NCI-H460 (cell line): ENCODE results near the gene ROCK2. TPM values are rescaled to one million over a fixed set of nuclear protein-coding genes. Genes with fewer than 3 reads are reported as not detected.
"Not testable (repeated sequence)": the region's sequence is repeated elsewhere in the genome, so short reads cannot be mapped to it uniquely, and the experiment has no call there.

Source experiments
- DNase-seq: peaks from one replicate; pipeline ENCODE4 v3.0.0-alpha.2; 2016; ENCODE audit warnings: low read depth; ENCODE audit errors: extremely low read depth
- total RNA-seq: library from RNA; depleted of rRNA; stranded (reverse); fragments of >200 nt; shearing (Covaris generic); gene quantifications from 2 replicates; pipeline ENCODE4 v1.2.3, GENCODE V29; 2014

ROCK2 gene
- total RNA-seq, 1 experiment from 2014 or later, result 31.7 TPM

DNA sequence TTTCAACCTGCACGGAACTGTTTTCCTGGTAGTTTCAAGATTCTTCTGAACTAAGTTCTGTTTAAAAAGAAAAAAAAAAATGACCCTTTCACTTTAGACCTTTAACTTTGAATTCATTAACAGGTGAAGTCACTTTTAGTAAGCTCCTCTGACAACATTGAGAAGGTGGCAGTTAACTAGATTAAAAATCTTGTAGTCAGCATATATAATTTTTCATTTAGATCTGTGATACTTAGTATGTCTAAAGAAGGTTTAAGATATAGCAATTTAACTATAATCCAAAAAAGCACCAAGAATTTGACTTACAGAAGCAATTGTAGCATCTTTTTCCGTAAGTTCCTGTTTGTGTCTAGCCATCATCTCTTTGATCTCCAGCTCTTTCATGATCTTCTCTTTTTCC, 143.8 kb downstream of the ROCK2 start:
- DNase-seq, result no peak

DNA sequence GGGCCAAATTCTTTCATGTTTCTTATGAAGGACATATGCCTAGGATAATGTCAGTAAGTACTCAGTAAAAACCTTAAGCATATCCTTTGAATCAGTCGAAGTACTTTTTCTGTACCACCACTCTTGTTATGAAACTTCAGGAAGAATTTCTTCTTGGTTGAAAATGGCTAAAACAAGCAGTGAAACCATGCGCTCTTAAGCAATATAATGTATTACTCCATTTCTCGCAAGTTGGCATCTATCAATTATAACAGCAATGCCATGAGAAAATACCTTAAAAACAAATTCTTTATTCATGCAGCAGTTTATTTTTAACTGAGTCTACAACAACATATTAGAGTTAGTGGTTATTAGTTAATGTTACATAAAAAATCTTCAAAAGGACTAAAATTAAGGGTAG, 148.2 kb downstream of the ROCK2 start:
- no peak for DNase-seq

DNA sequence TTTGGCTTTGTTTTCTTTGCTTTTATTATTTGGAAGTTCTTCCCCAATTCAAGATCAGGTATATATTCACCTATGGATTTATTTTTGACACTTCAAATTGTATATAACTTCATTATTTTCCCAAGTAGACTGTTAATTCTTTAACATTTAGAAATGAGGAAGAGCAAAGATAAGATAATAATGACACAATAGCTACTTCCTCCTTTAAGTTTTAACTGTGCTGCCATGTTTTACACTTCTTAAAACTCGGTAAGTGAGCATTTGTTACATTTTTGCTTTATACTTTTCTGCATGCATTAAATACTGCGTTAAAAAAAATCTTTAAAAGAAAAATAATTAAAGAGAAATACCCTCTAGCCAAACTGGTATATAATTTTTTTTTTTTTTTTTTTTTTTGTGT, 156.7 kb downstream of the ROCK2 start:
- no peak for DNase-seq

DNA sequence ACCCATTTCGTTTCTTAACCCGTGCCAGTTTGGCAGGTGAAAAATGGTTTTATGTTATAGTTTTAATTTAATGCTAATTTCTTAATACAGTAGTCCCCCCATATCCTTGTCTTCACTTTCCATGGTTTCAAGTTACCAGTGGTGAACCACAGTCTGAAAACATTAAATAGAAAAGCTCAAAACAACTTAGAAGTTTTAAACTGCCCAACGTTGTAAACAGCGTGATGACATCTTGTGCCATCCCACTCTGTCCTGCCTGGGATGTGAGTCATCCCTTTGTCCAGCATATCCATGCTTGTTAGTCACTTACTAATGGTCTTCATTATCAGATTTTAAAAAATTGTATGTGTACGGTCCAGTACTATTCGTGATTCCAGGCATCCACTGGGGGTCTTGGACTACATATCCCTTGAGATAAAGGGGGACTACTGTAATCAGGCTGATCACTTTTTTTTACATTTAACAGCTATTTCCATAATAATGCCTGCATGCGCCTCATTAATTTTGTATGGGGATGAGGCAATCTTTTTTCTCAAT, 157.3 kb downstream of the ROCK2 start:
- no peak for DNase-seq

DNA sequence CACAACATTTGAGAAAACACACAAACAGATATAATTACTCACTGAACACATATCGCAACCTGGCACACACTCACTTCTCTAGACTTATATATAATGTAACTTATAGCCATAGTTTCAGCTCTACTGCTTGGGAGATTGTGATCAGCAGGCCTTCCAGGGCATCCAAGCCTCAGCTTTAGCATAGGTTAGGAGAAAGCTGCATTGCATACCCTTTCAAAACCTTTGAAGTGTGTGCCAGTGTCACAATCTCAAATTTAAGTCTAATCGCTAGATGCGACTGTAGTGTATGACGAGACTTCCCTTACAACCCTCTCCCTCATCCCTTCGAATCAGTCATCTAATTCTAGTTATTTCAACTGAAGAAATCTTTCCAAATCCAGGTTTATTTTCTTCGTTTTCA, 158.3 kb downstream of the ROCK2 start:
- no peak for DNase-seq

DNA sequence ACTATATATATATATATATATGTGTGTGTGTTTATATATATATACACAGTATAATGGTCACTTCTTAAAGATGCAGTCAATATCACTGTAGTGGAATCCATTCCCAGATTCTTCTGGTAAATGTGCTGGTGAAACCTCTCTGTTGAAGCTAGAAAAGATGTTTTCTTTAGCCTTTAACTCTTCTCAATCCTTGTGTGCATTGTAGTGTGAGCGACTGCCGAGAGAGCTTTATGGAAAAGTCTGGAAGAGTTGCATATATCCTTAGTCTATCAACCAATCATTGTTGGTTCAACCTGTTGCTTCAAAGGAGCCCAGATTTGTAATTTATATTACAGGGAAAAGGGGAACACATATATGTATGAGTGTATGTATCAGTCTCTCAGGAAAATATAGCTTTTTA, 161.5 kb downstream of the ROCK2 start:
- no peak for DNase-seq

DNA sequence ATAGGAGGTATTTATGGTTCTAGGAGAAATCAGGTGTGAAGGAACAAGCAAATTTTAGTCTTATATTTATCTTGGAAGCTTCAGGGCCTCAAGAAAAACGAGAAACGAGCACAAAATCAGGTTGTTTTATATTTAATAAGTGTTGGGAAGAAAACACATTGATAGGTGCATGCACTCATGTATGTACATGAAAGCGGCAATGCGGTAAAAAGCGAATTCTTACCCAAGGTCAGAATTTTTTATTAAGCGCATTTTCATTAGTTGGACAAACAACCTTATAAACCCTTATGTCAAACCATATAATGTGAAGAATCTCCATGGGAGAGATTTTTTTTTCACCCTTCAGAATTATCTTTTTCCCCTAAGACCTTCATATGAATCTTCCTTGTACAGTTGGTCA, 163.8 kb downstream of the ROCK2 start:
- DNase-seq, result no peak

DNA sequence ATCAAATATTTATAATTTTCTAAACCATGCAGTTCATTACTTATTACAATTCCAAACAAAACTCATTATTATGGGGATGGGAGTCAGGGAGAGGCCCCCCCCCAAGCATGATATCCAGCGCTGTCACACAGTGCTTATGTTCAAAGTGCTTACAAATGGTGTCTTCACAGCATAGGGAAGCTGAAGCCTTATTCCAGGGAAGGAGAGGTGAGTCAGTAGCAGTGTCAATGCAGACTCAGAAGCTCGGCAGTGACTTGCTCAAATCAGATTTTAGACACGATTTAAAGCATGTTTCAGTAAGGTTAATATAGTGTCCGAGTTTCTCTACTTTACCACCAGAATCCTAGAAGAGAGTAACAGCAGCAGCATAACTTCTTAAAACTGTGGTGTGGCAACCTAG, 164.5 kb downstream of the ROCK2 start:
- no peak for DNase-seq

DNA sequence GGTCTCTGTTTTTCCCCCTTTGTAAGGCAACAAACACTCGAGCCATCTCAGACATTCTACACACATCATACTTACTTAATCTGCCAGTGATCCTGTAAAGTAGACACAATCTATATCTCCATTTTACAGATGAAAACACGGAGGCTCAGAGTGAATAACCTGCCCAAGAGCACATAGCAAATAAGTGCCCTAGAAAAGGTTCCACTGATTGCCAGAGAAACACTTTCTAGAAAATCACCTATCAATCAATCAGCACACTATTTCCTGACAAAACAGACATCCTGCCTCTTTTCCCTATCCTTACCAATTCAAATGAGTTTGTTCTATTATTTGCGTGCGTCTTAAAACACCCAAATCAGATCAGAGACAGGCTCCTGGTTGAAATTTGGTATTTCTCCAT, 165.2 kb downstream of the ROCK2 start:
- DNase-seq, result no peak

DNA sequence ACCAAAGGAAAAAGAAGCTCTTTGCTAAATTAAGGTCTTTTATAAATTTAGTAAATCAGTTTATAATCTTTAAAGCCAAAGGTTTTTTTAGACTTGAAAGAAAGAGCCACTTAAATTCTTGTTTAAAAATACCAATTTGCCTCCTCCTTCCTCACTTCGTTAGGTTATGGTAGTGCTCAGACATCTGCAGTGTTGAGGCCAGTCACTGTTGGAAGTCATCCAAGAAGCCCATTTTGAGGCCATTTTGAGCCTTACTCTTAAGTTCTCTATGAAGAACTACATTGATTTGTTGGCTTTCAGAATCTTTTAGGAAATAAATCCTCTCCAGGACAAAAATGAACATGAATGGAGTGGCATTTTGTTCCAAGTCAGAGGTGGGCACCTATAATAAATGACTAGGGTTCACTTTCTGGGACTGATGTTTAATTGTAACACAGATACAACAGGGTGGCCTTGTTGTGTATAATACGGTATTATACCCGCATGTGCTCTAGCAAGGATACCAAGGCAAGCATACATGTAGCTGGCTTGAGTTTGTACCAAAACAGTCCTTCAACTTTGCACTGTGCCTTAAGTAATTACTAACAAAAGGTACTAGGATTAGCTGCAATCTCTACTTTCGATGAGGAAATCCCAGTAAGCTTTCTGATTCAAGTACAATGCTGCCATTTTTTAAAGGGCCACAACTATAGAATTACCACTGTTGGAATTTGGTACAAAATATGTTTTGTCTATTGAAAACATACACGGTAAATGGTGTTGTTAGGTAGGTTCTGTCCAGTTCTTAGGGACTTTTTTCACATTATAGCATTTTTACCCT, 166.4 kb downstream of the ROCK2 start:
- no peak for DNase-seq

DNA sequence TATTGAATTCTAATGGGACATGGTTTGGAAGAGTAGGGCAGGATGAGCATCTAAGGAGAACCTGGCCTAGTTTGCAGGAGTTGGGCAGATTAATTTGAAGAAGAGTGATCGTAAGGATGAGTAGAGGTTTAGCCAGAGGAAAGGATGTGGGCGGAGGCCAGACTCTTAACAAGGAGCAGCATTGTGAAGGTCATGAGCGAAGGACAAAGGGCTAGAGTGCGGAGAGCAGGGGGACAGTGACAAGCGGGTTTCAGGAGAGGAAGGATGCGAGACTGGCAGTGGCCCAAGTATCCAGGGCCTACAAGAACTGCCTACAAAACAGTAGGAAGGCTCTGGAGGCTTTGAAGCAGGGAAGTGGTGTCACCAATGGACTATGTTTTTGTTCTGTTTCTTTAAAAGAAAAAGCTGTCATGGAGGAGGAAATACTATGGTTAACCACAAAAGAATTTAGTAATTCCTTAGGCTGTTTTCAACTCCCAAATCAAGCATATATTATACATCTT, 169.1 kb downstream of the ROCK2 start:
- no peak for DNase-seq

DNA sequence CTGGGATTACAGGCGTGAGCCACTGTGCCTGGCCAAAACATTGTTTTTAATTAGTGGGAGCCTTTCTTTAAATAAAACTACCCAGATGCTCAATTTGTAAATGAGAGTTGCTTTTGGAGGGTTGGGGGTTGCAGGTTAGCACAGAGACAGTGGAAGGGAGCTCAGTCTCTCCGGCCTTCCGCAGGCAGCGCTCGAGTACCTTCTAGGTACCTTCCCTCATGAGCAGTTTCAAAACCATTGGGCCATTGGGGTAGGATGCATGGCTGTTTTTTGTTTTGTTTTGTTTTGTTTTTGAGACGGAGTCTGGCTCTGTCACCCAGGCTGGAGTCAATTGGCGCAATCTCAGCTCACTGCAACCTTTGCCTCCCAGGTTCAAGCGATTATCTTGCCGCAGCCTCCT, 170.2 kb downstream of the ROCK2 start:
- no peak for DNase-seq

DNA sequence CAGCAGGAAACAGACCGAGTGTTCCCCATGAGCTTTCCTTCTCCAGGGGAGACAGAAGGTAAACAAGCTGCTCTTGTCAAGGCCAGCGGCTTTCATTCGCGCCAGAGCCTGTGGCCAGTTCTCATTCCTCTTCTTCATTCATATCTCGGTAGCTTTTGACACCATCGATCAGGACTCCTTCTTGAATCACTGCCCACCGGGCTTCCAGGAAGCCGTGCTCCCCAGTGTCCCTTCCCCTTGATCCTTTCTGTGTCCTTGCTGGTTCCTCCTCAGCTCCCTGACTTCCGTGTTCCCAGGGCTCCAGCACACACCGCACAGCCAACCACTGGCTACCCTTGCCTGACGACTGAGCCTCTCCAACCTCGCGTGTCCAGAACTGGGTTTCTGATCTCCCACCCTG, 175.1 kb downstream of the ROCK2 start:
- no peak for DNase-seq

DNA sequence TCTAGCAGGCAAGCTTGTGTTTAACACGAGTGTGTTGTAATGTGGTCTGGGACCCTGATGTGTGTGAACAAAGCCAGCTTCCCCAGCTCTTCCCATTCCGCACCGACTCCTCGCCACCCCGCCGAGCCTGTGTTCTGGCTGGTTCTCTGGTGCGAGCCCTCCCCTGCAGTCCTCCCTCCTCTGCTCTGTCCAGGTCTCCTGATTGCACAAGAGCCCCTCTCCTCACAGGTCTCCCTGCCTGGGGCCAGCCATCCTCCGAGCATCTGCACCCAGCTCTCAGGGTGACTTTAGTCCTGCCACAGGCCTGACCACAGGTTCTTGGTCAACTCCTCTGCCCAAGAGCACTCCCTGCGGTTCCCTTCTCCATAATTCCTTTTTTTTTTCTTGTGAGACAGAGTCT, 175.9 kb downstream of the ROCK2 start:
- no peak for DNase-seq

DNA sequence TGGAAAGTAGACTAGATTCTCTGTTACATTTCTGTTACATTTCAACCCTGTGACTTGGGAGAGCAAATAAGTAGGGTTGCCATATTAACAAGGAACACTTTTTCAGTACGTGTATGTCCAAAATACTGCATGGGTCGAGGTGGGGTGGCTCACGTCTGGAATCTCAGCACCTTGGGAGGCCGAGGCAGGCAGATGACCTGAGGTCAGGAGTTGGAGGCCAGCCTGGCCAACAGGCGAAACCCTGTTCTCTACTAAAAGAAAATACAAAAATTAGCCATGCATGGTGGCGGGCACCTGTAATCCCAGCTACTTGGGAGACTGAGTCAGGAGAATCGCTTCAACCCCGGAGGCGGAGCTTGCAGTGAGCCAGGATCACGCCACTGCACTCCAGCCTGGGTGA, 178.0 kb downstream of the ROCK2 start:
- no peak for DNase-seq

DNA sequence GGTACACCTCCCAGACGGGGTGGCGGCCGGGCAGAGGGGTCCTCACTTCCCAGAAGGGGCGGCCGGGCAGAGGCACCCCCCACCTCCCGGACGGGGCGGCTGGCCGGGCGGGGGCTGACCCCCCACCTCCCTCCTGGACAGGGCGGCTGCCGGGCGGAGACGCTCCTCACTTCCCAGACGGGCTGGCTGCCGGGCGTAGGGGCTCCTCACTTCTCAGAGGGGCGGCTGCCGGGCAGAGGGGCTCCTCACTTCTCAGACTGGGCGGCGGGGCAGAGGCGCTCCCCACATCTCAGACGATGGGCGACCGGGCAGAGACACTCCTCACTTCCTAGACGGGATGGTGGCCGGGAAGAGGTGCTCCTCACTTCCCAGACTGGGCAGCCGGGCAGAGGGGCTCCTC, 179.4 kb downstream of the ROCK2 start:
- DNase-seq, result not testable (repeated sequence)

DNA sequence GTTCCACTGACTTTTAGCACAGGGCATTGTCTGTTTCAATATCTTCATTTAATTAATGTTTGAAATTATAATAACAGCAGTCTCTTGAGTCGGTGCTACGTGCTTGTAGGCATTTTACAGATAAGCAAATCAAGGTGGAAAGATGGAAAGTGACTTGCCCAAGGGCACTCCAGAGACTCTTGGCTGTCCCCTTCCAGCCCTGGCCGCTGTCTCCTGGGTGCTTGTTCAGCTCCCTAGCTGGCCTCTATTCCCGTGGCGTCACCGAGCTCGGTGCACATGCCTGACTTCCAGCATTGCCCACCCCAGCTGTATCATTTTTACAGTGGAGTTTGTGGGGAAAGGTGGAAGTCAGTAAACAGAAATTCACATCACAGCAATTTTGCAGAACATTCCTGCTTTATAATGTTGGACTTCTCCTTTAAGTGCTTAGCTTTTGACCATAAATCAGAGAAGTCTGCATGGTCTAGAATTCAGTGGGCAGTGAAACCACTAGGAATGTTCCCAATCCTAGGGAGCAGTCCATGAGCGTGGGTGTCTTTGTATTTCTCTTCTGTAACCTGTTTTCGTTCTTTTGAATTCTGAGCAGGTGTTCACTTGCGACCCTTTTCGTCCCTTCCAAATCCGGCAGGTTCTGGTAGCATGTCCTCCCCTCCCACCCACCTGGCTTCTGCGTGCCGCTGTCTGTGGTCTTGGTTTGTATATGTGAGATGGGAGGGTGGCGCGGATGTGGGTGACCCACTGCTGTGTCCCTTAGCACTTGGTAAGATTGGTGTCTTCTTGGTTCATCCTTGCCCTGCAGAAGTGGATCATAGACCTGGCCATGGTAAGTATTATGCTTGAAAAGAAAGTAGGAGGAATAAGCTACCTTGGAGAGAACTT, 180.8 kb downstream of the ROCK2 start:
- DNase-seq, result no peak

DNA sequence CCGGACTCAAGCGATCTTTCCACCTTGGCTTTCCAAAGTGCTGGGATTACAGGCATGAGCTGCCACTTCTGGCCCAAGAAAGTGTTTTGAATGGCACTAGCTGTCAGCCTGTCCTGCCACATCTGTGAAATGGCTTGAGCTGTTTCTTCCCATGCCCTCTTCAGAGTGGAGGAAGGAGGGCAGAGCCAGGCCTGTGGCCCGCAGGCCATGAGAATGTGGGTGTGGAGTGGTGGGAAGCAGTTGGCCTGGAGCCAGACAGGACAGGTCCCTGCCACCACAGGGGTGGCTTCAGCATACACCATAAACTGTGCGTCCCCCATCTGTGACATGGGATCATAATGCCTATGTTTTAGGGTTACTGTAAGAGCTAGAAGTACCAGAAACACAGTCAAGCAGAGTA, 182.7 kb downstream of the ROCK2 start:
- no peak for DNase-seq

DNA sequence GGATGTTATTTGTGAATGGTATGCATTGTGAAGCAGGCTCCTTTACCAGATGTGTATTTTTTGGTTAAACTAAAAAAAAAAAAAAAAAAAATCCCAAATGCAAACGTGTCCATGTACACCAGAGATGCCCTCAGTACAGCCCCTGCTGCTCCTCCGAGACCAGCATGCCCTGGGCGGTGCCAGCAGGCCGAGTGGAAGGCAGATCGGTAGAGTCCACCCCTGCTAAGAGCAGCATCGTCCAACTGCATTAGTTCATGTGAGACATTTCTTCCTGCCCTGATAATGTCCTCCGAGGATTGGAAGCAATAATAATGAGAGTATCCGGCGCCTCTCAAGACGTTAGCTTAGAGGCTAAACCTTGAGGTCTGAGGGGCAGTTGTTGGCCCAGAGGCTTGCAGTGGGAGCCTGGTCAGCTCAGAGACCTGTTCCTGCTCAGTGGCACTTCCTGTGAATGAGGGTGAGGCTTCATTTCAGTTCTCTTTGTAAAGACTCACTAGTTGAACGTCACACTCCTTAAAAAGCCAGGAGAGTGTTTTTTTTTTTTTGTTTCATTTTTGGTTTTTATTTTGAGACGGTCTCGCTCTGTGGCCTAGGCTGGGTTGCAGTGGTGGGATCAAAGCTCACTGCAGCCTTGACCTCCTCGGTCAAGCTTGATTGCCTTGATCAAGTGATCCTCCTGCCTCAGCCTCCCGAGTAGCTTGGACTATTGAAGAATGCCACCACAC, 183.5 kb downstream of the ROCK2 start:
- DNase-seq, result no peak

DNA sequence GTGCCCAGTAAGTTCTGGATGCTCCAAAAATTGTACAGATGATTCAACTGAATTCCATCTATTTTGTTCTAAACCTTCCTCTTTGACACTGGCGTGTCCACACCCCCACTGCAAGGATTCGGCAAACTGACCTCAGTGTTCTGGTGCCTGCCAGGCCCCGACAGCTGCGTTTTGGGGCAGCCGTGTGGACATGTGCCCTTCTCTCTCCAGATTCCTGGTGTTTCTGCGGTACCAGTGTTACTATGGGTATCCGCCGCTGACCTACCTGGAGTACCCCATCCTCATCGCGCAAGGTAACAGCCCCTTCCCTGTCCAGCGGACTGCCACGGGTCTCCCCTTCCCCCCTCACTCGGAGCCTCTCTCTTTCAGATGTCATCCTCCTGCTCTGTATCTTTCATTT, 184.2 kb downstream of the ROCK2 start:
- DNase-seq, result no peak
